Measurements from ENCODE around the gene ZNF232.
"Not testable (repeated sequence)": the region's sequence is repeated elsewhere in the genome, so short reads cannot be mapped to it uniquely, and the experiment has no call there.

ZNF232 gene

DNA sequence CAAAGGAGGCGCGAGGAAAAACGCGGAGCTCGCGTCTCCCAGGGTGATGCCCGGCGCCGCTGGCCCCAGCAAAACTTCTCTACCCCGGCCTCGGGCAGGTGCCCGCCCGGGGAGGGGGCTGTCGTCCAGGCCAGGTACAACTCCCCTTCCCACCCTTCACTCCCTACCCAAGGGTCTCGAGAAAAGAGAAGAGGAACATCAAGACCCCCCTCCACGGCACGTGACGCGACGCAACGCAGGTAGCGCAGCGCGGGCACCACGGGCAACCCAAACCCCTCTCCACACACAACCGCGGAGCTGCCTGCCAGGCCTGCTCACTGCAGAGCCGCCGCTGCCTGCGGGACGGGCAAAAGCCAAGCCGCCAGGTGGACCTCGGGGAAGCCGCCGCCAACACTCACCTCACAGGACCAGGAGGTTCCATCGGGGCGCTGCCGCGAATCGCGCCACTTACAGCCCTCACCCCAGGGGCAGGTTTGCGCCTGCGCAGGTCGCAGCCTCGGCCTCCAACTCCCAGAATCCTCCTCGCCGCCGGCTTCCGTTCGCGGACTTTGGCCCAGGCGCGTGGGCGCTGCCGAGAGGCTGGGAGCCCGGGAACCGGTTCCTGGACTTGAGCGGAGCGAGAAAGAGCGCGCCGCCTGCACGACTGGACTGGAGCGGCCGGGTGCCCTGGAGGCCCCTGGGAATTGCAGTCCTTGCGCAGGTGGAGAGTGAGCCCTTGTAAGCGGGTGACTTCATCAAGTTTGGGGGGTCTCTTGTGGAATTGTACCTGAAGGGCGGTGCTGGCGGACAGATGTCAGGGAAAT lies at the start of gene ZNF232:
TSS of gene ZNF232 (minus strand) at position 477 of the 803 bp plus-strand sequence. CDS start at position 421, 56 bp downstream.
- Histone ChIP-seq H4K20me1 (no peaks in the 10 kb centered on the region), H3K9me3 (peaks cover 47% of the 10 kb centered on the region), H3K27ac (peak within 1 kb of the TSS; percentile 91), H3K36me3 (peaks cover 56% of the 10 kb centered on the region), H3K4me3 (peak within 1 kb of the TSS; percentile 80), H3K27me3 (no peaks in the 10 kb centered on the region), H3K4me1 (peaks cover 24% of the 10 kb centered on the region), H3K9ac (peak within 1 kb of the TSS; percentile 87), H3K4me2 (peak within 1 kb of the TSS; percentile 97)
- TF ChIP-seq Cebpa-rat (IDR thresholded peaks at IDR 0.05) = no peak

DNA sequence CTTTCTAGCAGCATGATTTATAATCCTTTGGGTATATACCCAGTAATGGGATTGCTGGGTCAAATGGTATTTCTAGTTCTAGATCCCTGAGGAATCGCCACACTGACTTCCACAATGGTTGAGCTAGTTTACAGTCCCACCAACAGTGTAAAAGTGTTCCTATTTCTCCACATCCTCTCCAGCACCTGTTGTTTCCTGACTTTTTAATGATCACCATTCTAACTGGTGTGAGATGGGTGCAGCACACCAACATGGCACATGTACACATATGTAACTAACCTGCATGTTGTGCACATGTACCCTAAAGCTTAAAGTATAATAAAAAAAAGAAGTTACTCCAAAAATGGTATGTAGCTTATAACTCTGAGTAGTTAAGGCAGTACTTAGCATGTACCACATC lies 49.0 kb upstream of the ZNF232 start:
- not testable (repeated sequence) for H3K4me2 ChIP-seq, H3K4me3 ChIP-seq, H3K4me1 ChIP-seq, H3K27me3 ChIP-seq, H4K20me1 ChIP-seq, H3K27ac ChIP-seq, H3K9me3 ChIP-seq, H3K9ac ChIP-seq, H3K36me3 ChIP-seq

DNA sequence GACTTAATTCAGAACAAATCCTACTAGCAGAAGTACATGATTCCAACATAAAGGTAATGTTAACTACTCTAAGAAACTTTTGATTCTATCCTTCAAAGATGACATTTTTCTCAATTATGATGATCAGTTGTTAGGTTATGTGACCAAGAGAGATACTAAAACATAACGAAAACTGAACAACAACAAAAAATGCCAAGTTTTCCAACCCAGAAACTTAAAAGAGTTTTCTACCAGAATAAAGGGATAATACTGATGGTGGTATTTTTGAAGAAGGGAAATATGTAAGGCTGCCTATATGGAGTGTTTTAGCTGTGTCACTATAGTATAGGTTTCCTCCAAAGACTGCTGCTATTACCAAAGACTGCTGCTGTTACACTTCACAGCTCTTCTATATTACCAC lies 34.4 kb upstream of the ZNF232 start:
- not testable (repeated sequence) for H3K4me2 ChIP-seq, H3K36me3 ChIP-seq, H3K4me1 ChIP-seq, H3K27ac ChIP-seq, H3K27me3 ChIP-seq, H3K4me3 ChIP-seq, H4K20me1 ChIP-seq, H3K9ac ChIP-seq, H3K9me3 ChIP-seq

DNA sequence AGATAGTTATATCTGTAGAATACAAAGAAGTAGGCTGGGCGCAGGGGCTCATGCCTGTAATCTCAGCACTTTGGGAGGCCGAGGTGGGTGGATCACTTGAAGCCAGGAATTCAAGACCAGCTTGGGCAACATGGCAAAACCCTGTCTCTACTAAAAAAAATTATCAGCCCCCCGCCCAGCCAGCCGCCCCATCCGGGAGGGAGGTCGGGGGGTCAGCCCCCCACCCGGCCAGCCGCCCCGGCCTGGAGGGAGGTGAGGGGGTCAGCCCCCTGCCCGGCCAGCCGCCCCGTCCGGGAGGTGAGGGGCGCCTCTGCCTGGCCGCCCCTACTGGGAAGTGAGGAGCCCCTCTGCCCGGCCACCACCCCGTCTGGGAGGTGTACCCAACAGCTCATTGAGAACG lies 31.2 kb upstream of the ZNF232 start:
- not testable (repeated sequence) for H3K4me1 ChIP-seq, H3K27me3 ChIP-seq, H4K20me1 ChIP-seq, H3K9me3 ChIP-seq, H3K4me3 ChIP-seq, H3K27ac ChIP-seq, H3K9ac ChIP-seq, H3K4me2 ChIP-seq, H3K36me3 ChIP-seq

DNA sequence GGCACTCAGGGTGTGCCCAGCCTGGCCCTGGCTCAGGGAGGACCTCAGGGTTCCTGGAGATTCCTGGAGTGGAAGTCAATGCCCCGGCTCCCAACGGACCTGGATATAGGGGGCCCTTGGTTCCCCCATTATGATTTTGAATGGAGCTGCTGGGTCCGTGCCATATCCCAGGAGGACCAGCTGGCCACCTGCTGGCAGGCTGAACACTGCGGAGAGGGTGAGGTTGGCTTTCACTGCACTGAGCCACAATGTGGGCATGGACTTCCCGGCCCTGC lies 27.7 kb upstream of the ZNF232 start:
- no peak overlapping the region for H3K27ac ChIP-seq

DNA sequence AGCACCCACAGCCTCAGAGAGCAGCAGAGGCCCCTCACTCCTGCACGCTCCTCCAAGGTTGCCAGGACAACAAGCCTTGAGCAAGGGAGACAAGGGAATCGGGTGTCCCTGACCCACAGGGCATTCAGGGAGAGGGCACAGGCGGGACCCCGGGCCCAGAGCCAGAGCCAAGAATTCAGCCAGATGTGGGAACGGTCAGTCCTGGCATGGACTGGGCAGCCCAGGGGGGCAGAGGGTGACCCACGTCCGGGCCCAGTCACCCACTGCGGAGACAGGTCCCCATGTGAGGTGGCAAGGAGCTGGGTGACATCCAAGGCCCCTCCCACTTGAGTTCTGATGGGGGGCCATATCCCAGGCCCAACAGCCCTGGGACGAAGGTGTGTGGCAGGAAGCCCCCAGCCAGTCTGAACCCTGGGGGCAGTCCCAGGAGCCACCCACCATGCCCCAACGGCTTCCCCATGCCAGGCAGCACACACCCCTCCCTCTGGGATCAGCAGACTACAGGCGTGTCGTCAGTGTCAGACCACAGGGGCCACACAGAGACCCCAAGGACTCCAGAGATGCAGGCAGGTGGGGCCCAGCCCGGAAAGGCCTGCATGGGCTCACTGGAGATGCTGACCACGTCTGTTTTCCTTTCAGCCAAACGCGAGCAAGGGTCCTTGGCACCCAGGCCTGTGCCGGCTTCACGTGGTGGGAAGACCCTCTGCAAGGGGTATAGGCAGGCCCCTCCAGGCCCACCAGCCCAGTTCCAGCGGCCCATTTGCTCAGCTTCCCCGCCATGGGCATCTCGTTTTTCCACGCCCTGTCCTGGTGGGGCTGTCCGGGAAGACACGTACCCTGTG lies 27.2 kb upstream of the ZNF232 start:
- no peak for TF ChIP-seq Cebpa-rat (IDR thresholded peaks at IDR 0.05)
- Histone ChIP-seq H3K27ac (no peak overlapping the region), H3K27me3 (no peaks in the 10 kb centered on the region), H3K4me1 (no peaks in the 10 kb centered on the region), H3K4me2 (no peak overlapping the region), H3K9me3 (no peaks in the 10 kb centered on the region), H3K36me3 (no peaks in the 10 kb centered on the region), H3K9ac (no peak overlapping the region), H4K20me1 (no peaks in the 10 kb centered on the region), H3K4me3 (no peak overlapping the region)

More for the DNA sequence above, 27.7 kb upstream of the ZNF232 start:
- Histone ChIP-seq H3K4me3 (no peak overlapping the region), H3K27me3 (no peaks in the 10 kb centered on the region), H3K9ac (no peak overlapping the region), H3K4me2 (no peak overlapping the region), H4K20me1 (no peaks in the 10 kb centered on the region), H3K9me3 (no peaks in the 10 kb centered on the region), H3K36me3 (no peaks in the 10 kb centered on the region), H3K4me1 (no peaks in the 10 kb centered on the region)
- no peak for TF ChIP-seq Cebpa-rat (IDR thresholded peaks at IDR 0.05)

DNA sequence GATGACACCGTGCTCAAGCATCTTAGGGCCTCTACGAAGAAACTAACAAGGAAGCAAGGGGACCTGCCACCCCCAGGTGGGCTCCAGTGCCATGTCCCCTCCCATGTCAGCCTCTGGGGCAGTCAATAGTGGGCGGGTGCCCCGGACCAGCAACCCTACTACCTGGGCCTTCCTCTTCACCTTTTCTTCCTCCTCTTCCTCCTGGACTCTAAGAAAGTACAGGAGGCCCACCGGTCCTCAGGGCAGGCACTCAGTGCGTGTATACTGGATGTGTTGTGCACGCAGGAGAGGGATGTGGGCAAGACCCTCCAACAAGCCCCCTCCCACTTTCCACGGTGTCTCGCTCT lies 26.5 kb upstream of the ZNF232 start:
- H3K36me3 ChIP-seq, H3K4me3 ChIP-seq, H3K4me2 ChIP-seq, H4K20me1 ChIP-seq, H3K27me3 ChIP-seq, H3K9ac ChIP-seq, H3K4me1 ChIP-seq, H3K9me3 ChIP-seq, H3K27ac ChIP-seq: not testable (repeated sequence)

DNA sequence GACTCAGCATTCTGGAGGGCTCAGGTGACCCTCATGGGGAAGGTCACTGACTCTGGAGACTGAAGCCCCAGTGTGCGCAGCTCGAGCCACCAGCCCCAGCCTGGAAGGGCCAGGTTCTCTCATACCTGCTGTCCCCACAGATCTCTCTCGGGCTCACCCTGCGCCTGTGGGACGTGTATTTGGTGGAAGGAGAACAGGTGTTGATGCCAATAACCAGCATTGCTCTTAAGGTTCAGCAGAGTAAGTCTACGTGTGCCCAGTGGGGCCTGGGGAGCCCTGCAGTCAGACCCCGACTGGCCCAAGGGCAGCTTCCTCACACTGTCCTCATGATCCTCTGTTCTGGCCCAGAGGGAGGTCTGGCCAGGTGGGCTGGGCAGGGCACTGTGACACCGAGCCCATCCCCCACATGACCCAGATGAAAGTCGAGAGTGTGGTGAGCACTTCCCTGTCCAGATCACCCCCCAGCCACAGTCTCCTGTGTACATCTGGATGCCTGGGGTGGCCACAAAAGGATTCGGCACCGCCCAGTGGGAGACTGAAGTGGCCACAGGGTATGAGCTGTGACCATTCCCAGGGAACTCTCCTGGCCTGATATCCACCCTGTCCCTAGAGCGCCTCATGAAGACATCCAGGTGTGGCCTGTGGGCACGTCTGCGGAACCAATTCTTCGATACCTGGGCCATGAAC lies 26.0 kb upstream of the ZNF232 start:
- not testable (repeated sequence) for H3K4me1 ChIP-seq

DNA sequence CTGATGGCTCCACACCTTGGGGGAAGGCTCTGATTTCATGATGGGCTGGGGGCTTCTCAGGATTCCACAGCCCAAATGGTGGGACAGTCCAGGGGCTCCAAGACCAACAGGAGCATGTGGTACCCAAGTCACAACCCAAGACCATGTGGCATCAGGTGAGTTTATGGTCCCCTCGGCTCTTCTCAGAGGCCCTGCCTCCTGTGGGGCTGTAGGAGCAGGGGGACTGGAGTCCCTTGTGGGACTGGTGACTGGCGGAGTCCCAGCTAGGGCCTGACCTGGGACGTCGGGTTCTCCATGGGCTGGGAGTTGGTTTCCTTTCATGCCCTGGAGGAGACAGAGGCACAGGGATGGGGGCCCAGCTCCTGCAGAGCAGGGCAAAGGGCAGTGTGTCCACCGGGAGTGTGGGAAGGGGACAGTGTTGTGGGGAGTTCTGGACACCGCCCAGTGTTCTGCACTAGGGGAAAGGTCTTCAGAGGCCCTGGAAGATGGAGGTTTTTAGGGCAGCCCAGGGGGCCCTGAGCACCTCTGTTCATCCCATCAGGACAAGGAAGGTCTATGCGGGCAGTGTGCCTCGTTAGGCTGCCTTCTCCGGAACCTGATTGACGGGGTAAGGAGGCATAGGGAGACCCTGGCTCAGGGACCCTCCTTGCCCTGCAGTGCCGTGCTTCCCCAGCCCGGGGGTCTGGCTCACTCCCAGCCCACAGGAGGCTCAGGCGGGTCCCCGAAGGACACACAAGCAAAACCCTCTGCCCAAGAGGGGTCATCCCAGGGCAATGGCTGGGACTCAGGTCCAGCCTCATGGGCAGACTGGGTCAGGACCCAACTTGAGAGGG lies 25.1 kb upstream of the ZNF232 start:
- not testable (repeated sequence) for H3K4me2 ChIP-seq, H3K36me3 ChIP-seq, H3K4me1 ChIP-seq, H3K4me3 ChIP-seq, H4K20me1 ChIP-seq, H3K27ac ChIP-seq, H3K9ac ChIP-seq, H3K9me3 ChIP-seq, H3K27me3 ChIP-seq

More for the DNA sequence above, 26.0 kb upstream of the ZNF232 start:
- H3K27me3 ChIP-seq, H4K20me1 ChIP-seq, H3K9ac ChIP-seq, H3K4me3 ChIP-seq, H3K36me3 ChIP-seq, H3K27ac ChIP-seq, H3K4me2 ChIP-seq, H3K9me3 ChIP-seq: not testable (repeated sequence)
